Right lobe of liver (tissue), 4 donors: ENCODE measurements around the gene DCAF5.

Experiments
- CTCF ChIP-seq, 4 donors: fragments of 200-600 bp in 3 of 4; fragments of 450-650 bp in 1 of 4; IDR thresholded peaks; one replicate each; pipeline versions ENCODE4 v1.5.1 to v1.8.0; 2016 to 2022; ENCODE audit warnings: antibody characterized with exemption in 4 of 4, mild to moderate bottlenecking in 2 of 4
- POLR2A ChIP-seq: fragments of 450-650 bp; IDR thresholded peaks from one replicate; pipeline ENCODE4 v1.6.1; 2017; ENCODE audit warnings: antibody characterized with exemption, mild to moderate bottlenecking
- donor health status: DM: no; HTN: no; CAD: no.
- donor health status: DM: no; HTN: no; CAD: no.
- donor health status: DM: no; HTN: yes; CAD: no.

GRCh38 chr14:69091695-69092094 is 61.2 kb downstream of the DCAF5 start:
- TF ChIP-seq POLR2A (no peak), CTCF (IDR thresholded peaks at IDR 0.05) (no peak)
